BE2C (cell line): ENCODE results near the gene FXYD5.

Experiments used
- DNase-seq: peaks from one replicate; pipeline ENCODE4 v3.0.0-alpha.2; 2020
- H3K27me3 ChIP-seq: fragments of 250-450 bp; sonication (Bioruptor Pico); 2 replicates; pipeline ENCODE4 v1.5.1; 2020; ENCODE audit warnings: mild to moderate bottlenecking
- H3K36me3 ChIP-seq: fragments of 250-450 bp; sonication (Bioruptor Pico); 2 replicates; pipeline ENCODE4 v1.5.1; 2020; ENCODE audit warnings: mild to moderate bottlenecking
- H3K4me1 ChIP-seq: fragments of 250-450 bp; sonication (Bioruptor Pico); 2 replicates; pipeline ENCODE4 v1.5.1; 2020
- H3K4me3 ChIP-seq: 2 replicates; pipeline ENCODE4 v1.5.1; 2011; ENCODE audit warnings: low read depth, low read length
- H3K9me3 ChIP-seq: fragments of 250-450 bp; sonication (Bioruptor Pico); 2 replicates; pipeline ENCODE4 v1.5.1; 2020
- TF ChIP-seq, protein P1 (sequence below): IDR thresholded peaks from 2 replicates; pipeline ENCODE4 v1.5.1; 2012; ENCODE audit warnings: mild to moderate bottlenecking, low read depth, low read length

FXYD5 gene

DNA sequence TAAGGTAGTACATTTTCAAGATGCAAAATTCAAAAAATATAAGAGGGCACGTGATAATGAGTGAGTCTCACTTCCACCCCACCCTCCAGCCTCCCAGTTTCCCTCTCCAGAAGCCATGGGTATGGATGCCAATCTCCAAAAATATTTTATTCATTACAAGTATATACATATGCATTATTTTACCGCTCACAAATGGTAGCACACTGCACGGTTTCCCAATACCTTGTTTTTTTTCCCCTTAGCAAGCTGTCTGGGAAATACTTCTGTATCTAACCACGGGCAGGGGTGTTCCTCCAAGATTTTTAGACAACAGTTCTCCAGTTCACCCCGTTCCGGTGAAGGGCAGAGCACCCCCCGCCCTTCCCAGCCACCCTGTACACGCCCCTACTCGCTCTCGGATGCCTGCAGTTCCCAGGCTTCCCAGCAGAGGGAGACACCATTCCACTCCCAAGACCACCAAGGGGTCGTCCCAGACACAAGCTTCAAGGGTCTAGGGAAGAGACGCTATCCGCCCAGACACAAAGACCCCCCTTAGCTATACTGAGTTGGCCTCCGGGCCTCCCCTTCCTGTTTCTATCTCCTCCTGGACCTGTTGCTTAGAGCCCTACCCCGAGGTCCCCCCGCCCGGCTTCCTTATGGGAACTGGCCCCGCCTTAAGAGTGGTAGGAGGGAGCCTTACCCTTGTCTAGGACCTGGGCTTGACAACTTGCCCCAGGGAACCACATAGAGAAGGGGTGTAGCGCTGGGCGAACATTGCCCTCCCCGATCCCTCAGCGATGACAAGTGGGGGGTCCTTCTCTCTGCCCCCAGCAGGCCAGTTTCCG is 40.0 kb upstream of the FXYD5 start:
- DNase-seq: peak; percentile 74
- H3K4me1 ChIP-seq: no peaks in the 10 kb centered on the region
- no peaks in the 10 kb centered on the region for H3K36me3 ChIP-seq
- TF ChIP-seq, protein P1, sequence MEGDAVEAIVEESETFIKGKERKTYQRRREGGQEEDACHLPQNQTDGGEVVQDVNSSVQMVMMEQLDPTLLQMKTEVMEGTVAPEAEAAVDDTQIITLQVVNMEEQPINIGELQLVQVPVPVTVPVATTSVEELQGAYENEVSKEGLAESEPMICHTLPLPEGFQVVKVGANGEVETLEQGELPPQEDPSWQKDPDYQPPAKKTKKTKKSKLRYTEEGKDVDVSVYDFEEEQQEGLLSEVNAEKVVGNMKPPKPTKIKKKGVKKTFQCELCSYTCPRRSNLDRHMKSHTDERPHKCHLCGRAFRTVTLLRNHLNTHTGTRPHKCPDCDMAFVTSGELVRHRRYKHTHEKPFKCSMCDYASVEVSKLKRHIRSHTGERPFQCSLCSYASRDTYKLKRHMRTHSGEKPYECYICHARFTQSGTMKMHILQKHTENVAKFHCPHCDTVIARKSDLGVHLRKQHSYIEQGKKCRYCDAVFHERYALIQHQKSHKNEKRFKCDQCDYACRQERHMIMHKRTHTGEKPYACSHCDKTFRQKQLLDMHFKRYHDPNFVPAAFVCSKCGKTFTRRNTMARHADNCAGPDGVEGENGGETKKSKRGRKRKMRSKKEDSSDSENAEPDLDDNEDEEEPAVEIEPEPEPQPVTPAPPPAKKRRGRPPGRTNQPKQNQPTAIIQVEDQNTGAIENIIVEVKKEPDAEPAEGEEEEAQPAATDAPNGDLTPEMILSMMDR: peak; percentile 98
- no peaks in the 10 kb centered on the region for H3K27me3 ChIP-seq
- H3K4me3 ChIP-seq: peak overlapping the region; percentile 1; the same call in 1 of the 2 replicates
- no peaks in the 10 kb centered on the region for H3K9me3 ChIP-seq

- Histone ChIP-seq H3K4me3 (peak within 1 kb of the TSS; percentile 1; the same call in 1 of the 2 replicates), H3K27me3 (no peaks in the 10 kb centered on the region), H3K4me1 (no peaks in the 10 kb centered on the region), H3K36me3 (no peaks in the 10 kb centered on the region), H3K9me3 (no peaks in the 10 kb centered on the region)
- DNase-seq: no peak
- TF ChIP-seq, protein P1: no peak
These were observed 39.2 kb upstream of the FXYD5 start, which contains the start of gene FXYD3 for GRCh38 chr19:35115177-35115951. Gene FXYD3 (plus strand): TSS chr19:35115823. CDS start chr19:35119377, 3,554 bp downstream.

DNA sequence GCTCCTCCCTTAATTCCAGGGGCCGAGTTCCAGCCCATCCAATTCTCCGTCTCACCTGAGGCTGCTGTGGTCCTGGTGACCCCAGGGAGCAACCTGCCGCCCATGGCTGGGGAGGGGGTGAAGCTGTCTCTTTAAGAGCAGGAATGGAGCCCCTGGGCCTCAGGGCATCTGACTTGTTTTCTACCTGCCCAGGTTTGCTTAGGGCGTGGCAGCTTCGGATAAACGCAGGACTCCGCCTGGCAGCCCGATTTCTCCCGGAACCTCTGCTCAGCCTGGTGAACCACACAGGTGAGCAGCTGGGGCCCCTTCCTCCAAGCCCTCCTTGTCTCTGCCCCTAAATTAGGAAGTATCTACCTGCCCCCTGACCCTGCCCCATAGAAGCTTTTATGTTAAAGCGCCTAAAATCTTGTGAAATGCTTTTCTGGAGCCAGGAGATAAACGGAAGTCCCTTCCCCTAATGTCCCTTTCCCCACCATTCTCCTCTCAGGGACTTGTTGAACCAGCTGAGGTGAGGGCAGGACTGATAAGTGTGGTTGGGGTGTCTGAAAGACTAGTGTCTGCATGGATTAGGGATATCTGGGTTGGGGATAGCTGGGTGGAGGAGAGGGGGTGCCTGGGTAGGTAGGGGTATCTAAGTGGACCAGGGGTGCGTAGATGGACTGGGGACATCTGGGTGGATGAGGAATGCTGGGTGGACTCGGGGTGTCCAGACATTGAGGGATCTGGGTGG is 38.3 kb upstream of the FXYD5 start:
- Histone ChIP-seq H3K27me3 (no peaks in the 10 kb centered on the region), H3K9me3 (no peaks in the 10 kb centered on the region), H3K36me3 (no peaks in the 10 kb centered on the region), H3K4me3 (no peak overlapping the region), H3K4me1 (no peaks in the 10 kb centered on the region)
- TF ChIP-seq, protein P1: no peak
- DNase-seq: no peak

DNA sequence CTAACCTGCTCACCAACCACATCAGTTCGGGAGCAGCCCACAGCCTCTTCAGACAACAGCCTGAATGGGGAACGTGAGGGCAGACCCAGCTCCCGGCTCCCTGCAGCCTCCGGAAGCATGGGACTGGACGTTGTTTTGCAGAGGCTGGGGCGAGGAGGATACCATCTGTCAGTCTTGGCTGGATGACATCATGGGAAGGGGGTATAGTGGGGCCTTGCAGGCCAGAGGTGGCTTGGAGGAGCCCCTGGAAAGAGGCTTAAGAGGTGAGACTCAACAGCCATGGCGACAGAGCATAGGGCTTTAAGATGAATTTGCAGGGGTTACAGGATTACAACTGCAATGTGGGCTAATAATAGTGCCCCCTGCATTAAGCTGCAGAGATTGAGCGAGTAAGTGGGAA is 37.4 kb upstream of the FXYD5 start:
- no peak overlapping the region for H3K4me3 ChIP-seq
- H3K4me1 ChIP-seq: no peaks in the 10 kb centered on the region
- no peaks in the 10 kb centered on the region for H3K36me3 ChIP-seq
- no peaks in the 10 kb centered on the region for H3K27me3 ChIP-seq
- no peak for DNase-seq
- TF ChIP-seq, protein P1: no peak
- H3K9me3 ChIP-seq: no peaks in the 10 kb centered on the region

GRCh38 chr19:35117799-35118198 is 36.7 kb upstream of the FXYD5 start:
- H3K4me3 ChIP-seq: no peak overlapping the region
- DNase-seq: no peak
- H3K36me3 ChIP-seq: no peaks in the 10 kb centered on the region
- H3K9me3 ChIP-seq: no peaks in the 10 kb centered on the region
- H3K27me3 ChIP-seq: no peaks in the 10 kb centered on the region
- TF ChIP-seq, protein P1: no peak
- H3K4me1 ChIP-seq: no peaks in the 10 kb centered on the region
